ENCODE measurements around the gene ATL1.

- no peak for TF ChIP-seq CTCF (IDR thresholded peaks at IDR 0.05; ENCODE audit: control extremely low read depth in 1 of 3, insufficient read depth in 1 of 3, low read depth in 1 of 3, low read length in 3 of 3)
- TF ChIP-seq POLR2AphosphoS5 (IDR thresholded peaks at IDR 0.05; ENCODE audit: low read depth, low read length), result no peak
- no peak for TF ChIP-seq NANOG (IDR thresholded peaks at IDR 0.05; ENCODE audit: insufficient read depth, low read depth, low read length, poor library complexity, severe bottlenecking)
- no peak for TF ChIP-seq EGR1 (IDR thresholded peaks at IDR 0.05; ENCODE audit: borderline replicate concordance, low read depth, low read length)
- TF ChIP-seq POLR2A (IDR thresholded peaks at IDR 0.05; ENCODE audit: control extremely low read depth in 1 of 2, low read depth in 2 of 2, low read length in 2 of 2), result no peak
- no peak for TF ChIP-seq EZH2 (IDR thresholded peaks at IDR 0.05; ENCODE audit: low read depth, low read length, severe bottlenecking)
- TF ChIP-seq TAF1 (IDR thresholded peaks at IDR 0.05; ENCODE audit: low read depth, low read length), result no peak
- no peak for TF ChIP-seq RFX5 (IDR thresholded peaks at IDR 0.05; ENCODE audit: borderline replicate concordance, low read depth, low read length)
- no peak for TF ChIP-seq USF2 (IDR thresholded peaks at IDR 0.05; ENCODE audit: low read length)
- no peak for TF ChIP-seq GTF2F1 (IDR thresholded peaks at IDR 0.05; ENCODE audit: borderline replicate concordance, low read depth, low read length)
- no peak for TF ChIP-seq RAD21 (IDR thresholded peaks at IDR 0.05 in 1 of 2, conservative IDR thresholded peaks at IDR 0.05 in 1 of 2; ENCODE audit: low read depth in 2 of 2, low read length in 2 of 2)
- TF ChIP-seq RNF2 (IDR thresholded peaks at IDR 0.05; ENCODE audit: borderline replicate concordance, low read depth, low read length, missing control alignments, poor library complexity, severe bottlenecking), result no peak
Measured at GRCh38 chr14:50602035-50602434, 42.1 kb downstream of the ATL1 start.

All from H1 (cell line).